AG08395 (cell line): ENCODE results near the gene NPHP1.
"Not testable (repeated sequence)": the region's sequence is repeated elsewhere in the genome, so short reads cannot be mapped to it uniquely, and the experiment has no call there.

Source experiments
- DNase-seq: peaks from one replicate; pipeline ENCODE4 v3.0.0; 2012; ENCODE audit warnings: mixed read lengths, low spot score

NPHP1 gene

DNA sequence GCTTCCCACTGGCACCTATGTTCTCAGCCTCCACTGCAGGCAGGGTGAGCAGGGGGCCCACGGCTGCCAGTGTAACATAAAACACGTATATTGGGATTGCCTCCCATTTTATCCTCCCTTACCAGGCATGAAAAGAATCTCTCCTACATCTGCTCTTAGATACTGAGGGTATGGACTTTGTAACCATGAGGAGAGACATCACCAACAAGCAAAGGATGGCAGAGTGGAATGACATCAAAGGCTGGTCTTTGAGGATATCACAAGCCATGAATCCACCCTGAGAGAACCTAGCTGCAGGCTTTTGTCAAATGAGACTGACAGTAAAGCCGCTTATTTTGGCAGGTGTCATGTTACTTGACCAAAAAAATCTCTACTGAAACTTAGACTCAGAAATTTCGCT is 7.4 kb downstream of the NPHP1 start:
- DNase-seq, result no peak

GRCh38 chr2:110190169-110190568 is 14.6 kb downstream of the NPHP1 start:
- DNase-seq, result not testable (repeated sequence)

- no peak for DNase-seq
These were observed 22.4 kb downstream of the NPHP1 start for GRCh38 chr2:110182449-110182848.

DNA sequence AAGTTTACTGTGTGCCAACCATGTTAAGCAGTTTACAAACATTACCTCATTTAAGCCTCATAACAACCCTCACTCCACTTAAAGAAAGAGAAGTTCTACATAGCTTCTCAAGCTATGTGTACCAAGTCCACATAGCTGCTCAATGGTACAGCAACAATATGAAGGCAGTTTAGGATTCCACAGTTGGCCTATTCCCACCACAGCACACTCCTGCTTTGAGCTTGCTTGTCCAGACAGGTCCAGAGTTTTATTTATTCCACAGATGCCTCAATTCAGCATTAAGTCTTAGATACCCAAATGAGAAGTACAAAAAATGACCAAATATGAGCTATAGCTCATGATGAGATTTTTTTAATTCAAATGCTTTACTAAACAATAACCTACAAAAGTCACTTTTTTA is 24.8 kb downstream of the NPHP1 start:
- no peak for DNase-seq

DNA sequence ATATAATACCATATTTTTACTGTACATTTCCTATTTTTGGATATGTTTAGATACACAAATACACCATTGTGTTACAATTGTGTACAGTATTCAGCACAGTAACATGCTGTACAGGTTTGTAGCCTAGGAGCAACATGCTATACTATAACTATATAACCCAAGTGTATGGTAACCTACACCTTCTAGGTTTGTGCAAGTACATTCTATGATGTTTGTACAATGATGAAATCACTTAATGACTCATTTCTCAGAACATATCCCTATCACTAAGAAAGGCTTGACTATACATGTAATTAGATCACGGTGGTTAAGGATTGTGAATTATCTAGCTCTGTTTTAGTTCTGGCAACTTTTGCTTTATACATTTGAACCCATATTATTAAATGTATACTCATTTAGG is 31.3 kb downstream of the NPHP1 start:
- DNase-seq, result no peak

- no peak for DNase-seq
These were observed 32.3 kb downstream of the NPHP1 start for GRCh38 chr2:110172506-110172905.

DNA sequence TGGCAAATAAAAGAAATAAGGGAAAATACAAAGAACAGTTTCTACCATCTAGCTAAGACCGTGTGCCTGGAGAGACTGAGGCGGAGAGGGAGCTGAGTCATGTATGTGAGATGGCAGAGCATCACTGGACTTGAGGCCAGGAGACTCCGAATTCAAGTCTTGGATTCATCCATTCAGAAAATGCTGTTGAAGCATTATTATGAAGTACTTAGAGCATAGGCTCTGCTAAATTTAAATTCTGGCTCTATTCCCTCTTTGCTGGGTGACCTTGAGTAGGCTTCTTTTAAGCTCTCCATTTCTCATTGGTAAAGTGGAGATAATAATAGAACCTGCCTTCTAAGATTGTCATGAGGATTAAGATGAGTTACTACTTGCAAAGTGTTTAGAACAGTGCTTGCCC is 34.7 kb downstream of the NPHP1 start:
- DNase-seq, result no peak

GRCh38 chr2:110167326-110168000 is 37.4 kb downstream of the NPHP1 start:
- no peak for DNase-seq

DNA sequence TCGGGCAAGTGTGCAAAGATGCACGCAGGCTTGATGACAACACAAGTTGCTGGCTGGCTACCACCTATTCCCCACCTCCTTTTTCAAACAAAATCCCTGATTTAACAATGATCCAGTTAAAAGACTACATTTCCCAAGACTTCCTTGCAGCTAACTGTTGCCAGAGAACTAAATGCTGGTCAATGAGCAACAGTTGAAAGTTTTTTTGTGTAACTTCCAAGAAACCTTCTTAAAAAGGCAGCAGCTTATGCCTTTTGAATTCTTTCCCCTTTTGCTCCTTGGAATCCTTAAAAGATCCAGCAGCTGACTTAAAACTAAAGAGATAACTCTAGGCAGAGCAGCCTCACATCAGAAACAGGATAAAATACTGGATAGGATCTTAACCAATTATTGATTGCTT is 38.5 kb downstream of the NPHP1 start:
- no peak for DNase-seq

DNA sequence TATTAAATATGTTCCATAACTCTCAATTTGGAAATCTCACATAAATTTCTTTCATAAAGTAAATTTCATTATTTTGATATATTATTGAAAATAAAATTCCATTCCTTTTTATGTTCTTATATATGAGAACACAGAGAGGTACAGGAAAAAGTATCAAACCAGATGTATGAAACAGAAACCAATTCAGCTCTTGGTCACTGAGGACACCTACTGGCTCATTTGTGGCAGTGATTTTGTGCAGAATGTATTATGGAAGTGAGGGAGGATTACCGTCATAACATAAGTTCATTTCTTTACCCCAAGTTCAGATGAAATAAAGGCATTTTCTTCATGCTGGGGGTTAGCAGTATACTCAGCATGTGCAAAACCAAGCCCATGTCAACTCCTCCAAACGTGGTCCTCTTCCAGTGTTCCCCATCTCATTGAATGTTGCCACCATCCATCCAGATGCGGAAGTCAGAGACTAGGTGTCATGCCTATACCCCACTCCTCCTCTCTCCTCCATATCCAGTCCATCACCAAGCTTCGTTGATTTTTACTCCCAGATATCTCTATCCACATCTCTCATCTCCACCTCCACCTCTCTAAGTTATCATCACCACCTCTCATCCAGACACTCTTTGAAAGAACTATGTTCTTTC is 47.5 kb downstream of the NPHP1 start:
- DNase-seq, result peak; percentile 19

DNA sequence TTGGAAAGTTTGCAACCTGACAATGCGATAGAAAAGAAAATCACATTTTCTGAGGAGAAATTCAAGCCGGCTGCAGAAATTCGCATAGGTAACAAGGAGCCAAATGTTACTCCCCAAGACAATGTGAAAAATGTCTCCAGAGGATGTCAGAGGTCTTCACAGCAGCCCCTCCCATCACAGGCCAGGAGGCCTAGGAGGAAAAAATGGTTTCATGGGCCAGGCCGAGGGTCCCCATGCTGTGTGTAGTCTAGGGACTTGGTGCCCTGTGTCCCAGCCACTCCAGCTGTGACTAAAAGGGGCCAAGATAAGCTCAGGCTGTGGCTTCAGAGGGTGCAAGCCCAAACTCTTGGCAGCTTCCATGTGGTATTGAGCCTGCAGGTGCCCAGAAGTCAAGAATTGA is 50.0 kb downstream of the NPHP1 start:
- DNase-seq, result not testable (repeated sequence)

DNA sequence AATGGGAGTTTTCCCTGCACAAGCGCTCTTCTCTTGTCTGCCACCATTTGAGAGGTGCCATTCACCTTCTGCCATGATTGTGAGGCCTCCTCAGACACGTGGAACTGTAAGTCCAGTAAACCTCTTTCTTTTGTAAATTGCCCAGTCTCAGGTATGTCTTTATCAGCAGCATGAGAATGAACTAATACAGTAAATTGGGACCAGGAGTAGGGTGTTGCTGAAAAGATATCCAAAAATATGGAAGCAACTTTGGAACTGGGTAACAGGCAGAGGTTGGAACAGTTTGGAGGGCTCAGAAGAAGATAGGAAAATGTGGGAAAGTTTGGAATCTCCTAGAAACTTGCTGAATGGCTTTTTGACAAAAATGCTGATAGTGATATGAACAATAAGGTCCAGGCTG is 50.6 kb downstream of the NPHP1 start:
- not testable (repeated sequence) for DNase-seq

DNA sequence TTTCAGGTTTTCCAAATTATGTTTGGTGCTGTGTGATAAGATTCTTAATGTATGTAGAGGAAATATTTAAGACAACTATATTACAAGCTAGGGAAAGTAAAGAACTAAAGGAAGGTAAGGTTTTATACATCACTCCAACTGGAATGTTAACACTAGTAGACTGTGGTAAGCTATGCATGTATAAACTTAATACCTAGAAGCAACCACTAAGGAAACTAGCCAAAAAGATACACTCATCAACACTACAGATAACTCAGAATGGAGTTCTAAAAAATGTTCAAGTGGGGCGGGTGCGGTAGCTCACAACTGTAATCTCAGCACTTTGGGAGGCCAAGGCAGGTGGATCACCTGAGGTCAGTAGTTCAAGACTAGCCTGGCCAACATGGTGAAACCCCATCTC is 51.4 kb downstream of the NPHP1 start:
- DNase-seq, result no peak

DNA sequence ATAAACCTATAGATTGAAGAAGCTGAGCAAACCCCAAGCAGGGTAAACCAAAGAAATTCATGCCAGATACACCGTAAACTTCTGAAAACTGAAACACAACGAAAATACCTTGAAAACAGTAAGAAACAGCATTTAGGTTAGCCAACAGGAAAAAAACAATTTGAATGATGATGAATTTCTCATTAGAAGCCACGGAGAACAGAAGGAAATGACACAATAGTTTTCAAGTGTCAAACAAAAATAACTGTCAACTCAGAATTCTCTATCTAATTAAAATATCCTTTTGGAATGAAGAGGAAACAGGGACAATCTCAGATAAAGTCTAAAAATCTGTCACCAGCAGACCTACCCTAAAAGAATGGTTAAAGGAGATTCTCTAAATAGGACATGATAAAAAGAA is 51.9 kb downstream of the NPHP1 start:
- no peak for DNase-seq

GRCh38 chr2:110149330-110150220 is 55.2 kb downstream of the NPHP1 start:
- peak; percentile 26 for DNase-seq

DNA sequence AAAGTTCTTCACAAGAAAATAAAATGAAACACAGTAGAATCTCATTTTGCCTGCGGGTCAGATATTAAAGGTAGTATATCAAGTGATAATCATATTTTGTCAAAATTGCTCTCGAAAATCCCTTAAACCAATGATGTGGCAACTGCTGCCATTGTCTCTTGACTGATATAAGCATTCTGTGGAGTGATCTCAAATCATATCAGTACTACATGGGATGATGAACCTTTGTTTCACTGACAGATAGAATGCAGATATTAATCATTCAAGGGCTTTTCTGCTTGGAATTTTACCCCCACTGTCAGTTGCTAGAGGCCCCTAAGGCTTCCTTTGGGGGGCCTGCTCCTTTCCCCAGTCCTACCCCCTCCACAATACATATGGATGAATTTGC is 57.9 kb downstream of the NPHP1 start:
- no peak for DNase-seq

- DNase-seq, result no peak
These were observed 58.4 kb downstream of the NPHP1 start for GRCh38 chr2:110146183-110146944.

DNA sequence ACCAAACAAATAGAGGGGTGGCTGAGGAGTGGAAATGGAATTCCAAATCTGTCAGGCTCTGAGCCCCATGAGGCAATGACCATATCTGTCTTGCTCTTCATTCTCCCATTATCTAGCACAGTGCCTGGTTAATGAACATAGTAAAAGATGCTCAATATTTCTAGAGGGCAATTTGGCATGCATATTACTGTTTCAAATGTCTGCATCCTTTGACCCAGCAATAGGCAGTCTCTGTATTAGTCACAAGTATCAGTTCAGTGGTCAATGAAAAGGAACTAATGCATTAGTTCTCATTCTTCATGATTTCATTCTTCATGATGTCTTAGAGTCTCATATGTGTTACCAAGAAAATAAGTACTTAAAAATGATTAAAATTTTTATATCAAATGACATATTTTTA is 60.8 kb downstream of the NPHP1 start:
- no peak for DNase-seq

DNA sequence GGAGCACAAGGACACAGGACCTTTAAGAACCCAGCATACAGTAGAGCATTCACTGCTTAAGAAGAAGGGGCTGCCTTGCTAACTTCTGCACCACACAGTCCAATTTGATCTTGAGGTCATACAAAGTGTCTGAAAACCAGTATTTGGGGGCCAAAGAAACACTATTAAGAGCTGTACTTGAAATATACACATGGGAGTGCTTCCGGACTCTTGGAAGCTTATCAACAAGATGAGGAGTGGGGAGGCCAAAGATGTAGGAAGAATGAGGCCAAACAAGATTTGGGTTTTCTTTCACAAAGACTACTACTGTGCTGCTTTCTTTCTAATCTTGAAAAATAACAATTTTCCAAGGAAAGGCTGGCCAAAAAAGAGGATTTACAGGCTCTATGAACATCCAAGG is 64.4 kb downstream of the NPHP1 start:
- no peak for DNase-seq

- no peak for DNase-seq
These were observed 70.8 kb downstream of the NPHP1 start for GRCh38 chr2:110134025-110134424.

- no peak for DNase-seq
These were observed 73.6 kb downstream of the NPHP1 start for GRCh38 chr2:110131166-110131565.

DNA sequence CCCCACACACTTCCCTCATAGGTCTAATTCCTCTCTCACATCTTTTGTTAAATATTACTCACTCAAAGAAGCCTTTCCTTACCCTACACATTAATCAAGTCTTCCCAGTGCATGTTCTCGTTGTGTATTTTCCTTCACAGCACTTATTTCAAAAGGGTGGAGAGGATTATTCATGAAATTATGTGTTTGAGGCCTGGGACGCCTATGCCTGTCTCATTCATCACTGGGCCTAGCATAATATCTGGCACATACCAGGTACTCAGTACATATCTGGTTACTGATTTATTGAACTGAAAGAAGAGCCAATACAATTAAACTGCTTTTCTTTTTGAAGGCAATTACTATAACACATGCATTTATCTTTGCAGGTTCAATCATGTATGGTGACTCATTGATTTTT is 74.1 kb downstream of the NPHP1 start:
- DNase-seq, result no peak
